Natural killer cell (primary cell): Measurements from ENCODE around the gene GFRA4. TPM values are rescaled to one million over a fixed set of nuclear protein-coding genes. Genes with fewer than 3 reads are reported as not detected.

Experiments used
- ATAC-seq, 3 donors: fragments of 150-1000 bp in 2 of 3; fragments of 200-7000 bp in 1 of 3; cut with Tn5 transposase; 1 replicate in 1 of 3; 2 replicates in 2 of 3; pipeline ENCODE4 v1.10.0; 2021; ENCODE audit warnings: mild to moderate bottlenecking in 2 of 3, moderate library complexity in 2 of 3
- DNase-seq, 2 donors: peaks; one replicate each; pipeline versions ENCODE4 v3.0.0 to v3.0.0-alpha.2; 2013 to 2021; ENCODE audit warnings: mixed read lengths in 1 of 2
- H3K27ac ChIP-seq: one replicate; pipeline ENCODE4 v1.5.1; 2013; ENCODE audit warnings: mild to moderate bottlenecking, low read length
- H3K27me3 ChIP-seq: one replicate; pipeline ENCODE4 v1.6.1; 2013; ENCODE audit warnings: low read length; ENCODE audit not compliant: control insufficient read depth, insufficient read depth
- H3K36me3 ChIP-seq: one replicate; pipeline ENCODE4 v1.6.1; 2013; ENCODE audit warnings: low read length; ENCODE audit not compliant: control insufficient read depth, insufficient read depth
- H3K4me1 ChIP-seq: one replicate; pipeline ENCODE4 v1.6.1; 2013; ENCODE audit warnings: low read length; ENCODE audit not compliant: control insufficient read depth, insufficient read depth
- H3K4me3 ChIP-seq: one replicate; pipeline ENCODE4 v1.5.1; 2013; ENCODE audit warnings: low read length
- H3K9me3 ChIP-seq: one replicate; pipeline ENCODE4 v1.6.1; 2013; ENCODE audit warnings: low read length; ENCODE audit not compliant: control insufficient read depth, insufficient read depth
- H3K27ac Mint-ChIP-seq, 2 donors: one replicate each; pipeline ENCODE4 v1.8.0; 2022; ENCODE audit warnings: mild to moderate bottlenecking in 2 of 2, mixed read lengths in 2 of 2, moderate library complexity in 1 of 2
- H3K27me3 Mint-ChIP-seq, 2 donors: one replicate each; pipeline ENCODE4 v1.8.0; 2022; ENCODE audit warnings: low read depth in 2 of 2, mixed read lengths in 2 of 2
- H3K36me3 Mint-ChIP-seq: one replicate; pipeline ENCODE4 v1.8.0; 2022; ENCODE audit warnings: mixed read lengths
- H3K4me1 Mint-ChIP-seq, 2 donors: one replicate each; pipeline ENCODE4 v1.8.0; 2022; ENCODE audit warnings: mixed read lengths in 2 of 2
- H3K4me3 Mint-ChIP-seq: one replicate; pipeline ENCODE4 v1.8.0; 2022; ENCODE audit warnings: mild to moderate bottlenecking, moderate library complexity, mixed read lengths
- H3K9me3 Mint-ChIP-seq, 2 donors: one replicate each; pipeline ENCODE4 v1.8.0; 2022; ENCODE audit warnings: mixed read lengths in 2 of 2
- CTCF ChIP-seq: fragments of 200-600 bp; IDR thresholded peaks from one replicate; pipeline ENCODE4 v1.8.0; 2022; ENCODE audit warnings: antibody characterized with exemption
- WGBS: methylation state at CpG from one replicate; pipeline ENCODE4 v1.1.7; 2013; ENCODE audit warnings: missing lambda C conversion rate; ENCODE audit not compliant: insufficient coverage; 5-methylcytosine and 5-hydroxymethylcytosine counted together
- intact Hi-C: fragments of 100-400 bp; cut with micrococcal nuclease; formaldehyde crosslinking; loops from one replicate; pipeline ENCODE4 v1.14.2; 2022
- total RNA-seq, 4 donors: library from RNA; stranded (reverse); fragments of 120-200 nt in 1 of 4; gene quantifications; one replicate each; pipeline versions ENCODE4 v1.2.3 to v1.2.4, GENCODE V29; 2013 to 2022

Gene GFRA4
- total RNA-seq, 3 donors from 2014 or later (not counting 1 experiment from before 2014, with no cell fraction given): not detected

GRCh38 chr20:3690413-3690812 lies 27.2 kb upstream of the GFRA4 start:
- intact Hi-C loops: no loop called here
- 83% methylated on average over 1 of the region's 3 CpGs for WGBS
- DNase-seq: no peak
- Mint-ChIP-seq H3K4me3 (no peak overlapping the region), H3K36me3 (no peaks in the 10 kb centered on the region), H3K4me1 (no peaks in the 10 kb centered on the region), H3K27ac (no peak overlapping the region), H3K9me3 (no peaks in the 10 kb centered on the region), H3K27me3 (peaks cover 14 to 19% of the 10 kb centered on the region in 2 donors)
- Histone ChIP-seq H3K4me3 (no peak overlapping the region), H3K4me1 (no peaks in the 10 kb centered on the region), H3K27ac (no peak overlapping the region), H3K27me3 (no peaks in the 10 kb centered on the region), H3K36me3 (no peaks in the 10 kb centered on the region), H3K9me3 (no peaks in the 10 kb centered on the region)
- no peak for TF ChIP-seq CTCF
- ATAC-seq: no peak

GRCh38 chr20:3689978-3690377 lies 26.8 kb upstream of the GFRA4 start:
- Histone ChIP-seq H3K36me3 (no peaks in the 10 kb centered on the region), H3K27ac (no peak overlapping the region), H3K4me3 (no peak overlapping the region), H3K9me3 (no peaks in the 10 kb centered on the region), H3K27me3 (no peaks in the 10 kb centered on the region), H3K4me1 (no peaks in the 10 kb centered on the region)
- no peak for DNase-seq
- no peak for TF ChIP-seq CTCF
- Mint-ChIP-seq H3K4me1 (no peaks in the 10 kb centered on the region), H3K9me3 (no peaks in the 10 kb centered on the region), H3K27me3 (peaks cover 16 to 19% of the 10 kb centered on the region in 2 donors), H3K27ac (no peak overlapping the region), H3K4me3 (no peak overlapping the region), H3K36me3 (no peaks in the 10 kb centered on the region)
- no peak for ATAC-seq
- intact Hi-C loops: no loop called here
- WGBS: 88% methylated on average over 9 of the region's 11 CpGs

GRCh38 chr20:3687655-3688054 lies 24.5 kb upstream of the GFRA4 start:
- Mint-ChIP-seq H3K27ac (no peak overlapping the region), H3K9me3 (no peaks in the 10 kb centered on the region), H3K4me3 (no peak overlapping the region), H3K4me1 (no peaks in the 10 kb centered on the region), H3K27me3 (peaks cover 26 to 35% of the 10 kb centered on the region in 2 donors), H3K36me3 (no peaks in the 10 kb centered on the region)
- intact Hi-C loops: no loop called here
- DNase-seq (no peak), ATAC-seq (no peak)
- no peaks in the 10 kb centered on the region for H3K9me3 ChIP-seq
- 55% methylated on average over 1 of the region's 2 CpGs for WGBS
- no peaks in the 10 kb centered on the region for H3K36me3 ChIP-seq
- no peaks in the 10 kb centered on the region for H3K4me1 ChIP-seq
- no peak overlapping the region for H3K27ac ChIP-seq
- TF ChIP-seq CTCF: no peak
- H3K4me3 ChIP-seq: no peak overlapping the region
- H3K27me3 ChIP-seq: peaks cover 2% of the 10 kb centered on the region

GRCh38 chr20:3686867-3687321 lies 23.7 kb upstream of the GFRA4 start:
- WGBS: 82% methylated on average over 9 of the region's 9 CpGs
- Mint-ChIP-seq H3K36me3 (no peaks in the 10 kb centered on the region), H3K9me3 (no peaks in the 10 kb centered on the region), H3K27ac (no peak overlapping the region), H3K4me3 (no peak overlapping the region), H3K4me1 (no peaks in the 10 kb centered on the region), H3K27me3 (peaks cover 26 to 35% of the 10 kb centered on the region in 2 donors)
- intact Hi-C loops: no loop called here
- Histone ChIP-seq H3K4me3 (no peak overlapping the region), H3K27me3 (peaks cover 6% of the 10 kb centered on the region), H3K9me3 (no peaks in the 10 kb centered on the region), H3K36me3 (no peaks in the 10 kb centered on the region), H3K27ac (no peak overlapping the region), H3K4me1 (no peaks in the 10 kb centered on the region)
- no peak for ATAC-seq
- TF ChIP-seq CTCF: no peak
- DNase-seq: no peak
